ENCODE results near the gene POLR2A.
A peak's percentile ranks its signal among the peaks of the same experiment; 100 is the strongest.
"Not testable (repeated sequence)": the region's sequence is repeated elsewhere in the genome, so short reads cannot be mapped to it uniquely, and the experiment has no call there.

The POLR2A gene

GRCh38 chr17:7479213-7480088, 4.7 kb upstream of the POLR2A start, which contains the start of gene ZBTB4:
TSS of gene ZBTB4 (minus strand) at chr17:7479631. CDS start at chr17:7466801, 12,830 bp downstream.
- DNase-seq, result peak; percentile 29

GRCh38 chr17:7480089-7480384, 4.1 kb upstream of the POLR2A start:
- no peak for DNase-seq

- not testable (repeated sequence) for DNase-seq
Observed at GRCh38 chr17:7481275-7481674, 2.9 kb upstream of the POLR2A start, which contains the start of gene SLC35G6. TSS of gene SLC35G6 (plus strand) at chr17:7481446. CDS start at chr17:7481517, 71 bp downstream.

DNA sequence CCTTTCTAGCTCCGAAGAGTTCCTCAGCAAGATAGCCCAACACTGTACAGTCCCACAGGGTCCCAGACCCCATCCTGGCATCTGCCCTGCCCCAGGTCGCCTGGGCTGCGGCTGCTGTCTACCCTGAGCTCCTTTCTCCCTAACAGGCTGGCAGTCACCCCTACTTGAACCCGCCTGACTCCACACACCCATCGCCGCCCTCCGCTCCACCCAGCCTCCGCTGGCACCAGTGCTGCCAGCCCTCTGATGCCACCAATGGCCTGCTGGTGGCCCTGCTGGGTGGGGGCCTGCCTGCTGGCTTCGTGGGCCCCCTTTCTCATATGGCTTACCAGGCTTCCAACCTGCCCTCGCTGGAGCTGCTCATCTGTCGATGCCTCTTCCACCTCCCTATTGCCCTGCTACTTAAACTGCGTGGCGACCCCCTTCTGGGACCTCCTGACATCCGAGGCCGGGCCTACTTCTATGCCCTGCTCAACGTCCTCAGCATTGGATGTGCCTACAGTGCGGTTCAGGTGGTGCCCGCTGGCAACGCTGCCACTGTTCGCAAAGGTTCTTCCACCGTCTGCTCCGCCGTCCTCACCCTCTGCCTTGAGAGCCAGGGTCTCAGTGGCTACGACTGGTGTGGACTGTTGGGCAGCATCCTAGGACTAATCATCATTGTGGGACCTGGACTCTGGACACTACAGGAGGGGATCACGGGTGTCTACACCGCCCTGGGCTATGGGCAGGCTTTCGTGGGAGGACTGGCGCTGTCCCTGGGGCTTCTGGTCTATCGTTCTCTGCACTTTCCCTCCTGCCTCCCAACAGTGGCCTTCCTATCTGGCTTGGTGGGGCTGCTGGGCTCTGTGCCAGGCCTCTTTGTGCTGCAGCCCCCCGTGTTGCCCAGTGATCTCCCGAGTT, 2.1 kb upstream of the POLR2A start:
- DNase-seq, result not testable (repeated sequence)

GRCh38 chr17:7482742-7483088, 1.5 kb upstream of the POLR2A start:
- DNase-seq, result not testable (repeated sequence)

GRCh38 chr17:7483255-7484066, 705 bp upstream of the POLR2A start:
- DNase-seq, result peak; percentile 85

DNA sequence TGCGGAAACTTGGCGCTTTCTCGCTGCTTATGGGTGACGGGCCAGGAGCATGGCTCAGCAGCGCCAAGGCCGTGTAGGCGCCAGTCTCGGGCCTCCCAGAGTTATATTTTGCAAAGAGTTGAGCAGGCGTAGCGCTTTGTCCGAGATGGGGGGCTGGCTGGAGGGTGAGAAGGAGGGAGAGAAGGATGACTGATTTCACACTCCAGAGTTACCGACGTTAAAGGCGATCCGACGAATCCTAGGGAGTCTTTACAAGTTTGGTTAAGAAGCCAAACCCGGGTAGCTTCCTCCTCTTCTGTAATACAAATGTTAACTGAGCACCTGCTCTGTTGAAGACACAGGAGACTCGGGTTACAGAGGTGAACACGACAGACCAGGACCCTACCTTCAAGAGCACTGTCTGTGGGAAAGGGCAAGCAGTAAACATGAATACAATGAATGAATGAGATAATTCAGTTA, 782 bp downstream of the POLR2A start:
- DNase-seq, result no peak

GRCh38 chr17:7486181-7486580, 2.0 kb downstream of the POLR2A start:
- no peak for DNase-seq

GRCh38 chr17:7490144-7490543, 6.0 kb downstream of the POLR2A start:
- no peak for DNase-seq

DNA sequence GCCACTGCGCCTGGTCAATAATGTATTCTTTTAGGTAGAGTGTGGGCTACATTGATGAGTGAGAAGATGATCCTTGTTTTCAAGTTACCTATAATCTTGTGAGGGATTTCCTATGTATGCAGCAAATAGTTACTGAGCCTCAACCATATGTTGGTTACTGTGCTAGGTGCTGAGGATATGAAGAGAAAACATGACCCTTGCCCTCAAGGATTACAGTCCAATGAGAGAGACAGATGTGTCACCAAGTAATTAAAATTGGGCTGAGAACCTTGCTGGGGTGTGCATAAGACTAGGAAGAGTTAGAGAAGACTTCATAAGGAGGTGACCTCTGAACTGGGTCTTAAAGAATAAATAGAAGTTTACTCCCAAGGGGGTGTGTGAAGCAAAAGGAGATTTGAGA, 7.4 kb downstream of the POLR2A start:
- DNase-seq, result no peak

DNA sequence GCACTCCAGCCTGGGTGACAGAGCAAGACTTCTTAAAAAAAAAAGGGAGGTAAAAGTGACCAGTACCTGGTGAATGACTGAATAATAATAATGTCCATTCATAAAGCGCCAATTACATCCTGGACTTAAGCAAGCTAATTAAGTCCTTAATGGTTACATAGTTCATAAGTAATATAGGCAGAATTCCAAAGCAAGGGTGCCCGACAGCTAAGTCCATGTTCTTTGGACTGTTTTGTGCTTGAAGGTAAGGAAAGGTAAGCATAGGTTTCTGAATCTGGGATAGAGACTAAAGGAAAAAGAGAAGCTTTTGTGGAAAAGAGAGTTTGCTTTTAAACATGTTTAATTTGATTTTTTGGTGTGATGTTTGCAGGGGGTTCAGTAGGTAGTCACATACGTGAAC, 9.8 kb downstream of the POLR2A start:
- DNase-seq, result no peak

DNA sequence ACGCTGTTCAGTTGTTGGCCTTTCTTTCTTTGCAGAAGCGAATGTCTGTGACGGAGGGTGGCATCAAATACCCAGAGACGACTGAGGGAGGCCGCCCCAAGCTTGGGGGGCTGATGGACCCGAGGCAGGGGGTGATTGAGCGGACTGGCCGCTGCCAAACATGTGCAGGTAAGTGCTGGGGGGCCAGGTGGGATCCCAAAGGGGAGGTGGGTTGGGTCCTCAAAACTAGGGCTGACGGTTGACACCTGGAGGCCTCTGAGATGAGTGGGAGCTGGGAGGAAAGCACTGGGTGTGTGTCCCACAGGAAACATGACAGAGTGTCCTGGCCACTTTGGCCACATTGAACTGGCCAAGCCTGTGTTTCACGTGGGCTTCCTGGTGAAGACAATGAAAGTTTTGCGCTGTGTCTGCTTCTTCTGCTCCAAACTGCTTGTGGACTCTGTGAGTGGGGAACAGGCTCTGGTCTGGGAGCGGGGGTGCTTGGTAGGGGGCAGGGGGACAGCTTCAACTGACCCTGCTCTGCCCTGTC, 11.8 kb downstream of the POLR2A start:
- DNase-seq, result no peak

DNA sequence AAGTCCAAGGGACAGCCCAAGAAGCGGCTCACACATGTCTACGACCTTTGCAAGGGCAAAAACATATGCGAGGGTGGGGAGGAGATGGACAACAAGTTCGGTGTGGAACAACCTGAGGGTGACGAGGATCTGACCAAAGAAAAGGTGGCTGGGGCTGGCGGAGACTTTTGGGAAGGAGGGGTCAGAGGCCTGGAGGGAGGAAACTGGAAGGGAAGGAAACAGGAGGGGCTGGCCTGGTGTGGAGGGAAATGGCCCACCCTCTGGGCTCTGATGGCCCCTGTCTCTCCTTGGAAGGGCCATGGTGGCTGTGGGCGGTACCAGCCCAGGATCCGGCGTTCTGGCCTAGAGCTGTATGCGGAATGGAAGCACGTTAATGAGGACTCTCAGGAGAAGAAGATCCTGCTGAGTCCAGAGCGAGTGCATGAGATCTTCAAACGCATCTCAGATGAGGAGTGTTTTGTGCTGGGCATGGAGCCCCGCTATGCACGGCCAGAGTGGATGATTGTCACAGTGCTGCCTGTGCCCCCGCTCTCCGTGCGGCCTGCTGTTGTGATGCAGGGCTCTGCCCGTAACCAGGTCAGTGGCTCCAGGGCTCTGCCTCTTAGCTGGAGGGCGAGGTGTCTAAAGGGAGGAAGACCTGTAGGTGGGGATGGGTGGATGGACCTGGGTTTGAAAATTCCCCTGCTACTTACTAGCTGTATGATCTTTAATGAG, 12.5 kb downstream of the POLR2A start:
- no peak for DNase-seq

DNA sequence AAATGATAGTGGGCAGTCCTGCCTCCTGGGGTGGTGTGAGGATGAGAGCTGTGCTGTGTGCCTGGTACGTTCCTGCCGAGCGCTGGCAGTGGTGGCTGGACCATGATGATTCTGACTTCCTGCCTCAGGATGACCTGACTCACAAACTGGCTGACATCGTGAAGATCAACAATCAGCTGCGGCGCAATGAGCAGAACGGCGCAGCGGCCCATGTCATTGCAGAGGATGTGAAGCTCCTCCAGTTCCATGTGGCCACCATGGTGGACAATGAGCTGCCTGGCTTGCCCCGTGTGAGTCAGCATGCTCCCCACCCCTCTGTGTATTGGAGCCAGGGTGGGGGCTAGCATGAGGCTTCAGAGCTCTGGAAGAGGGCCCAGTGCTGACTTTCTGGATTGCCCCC, 13.1 kb downstream of the POLR2A start:
- no peak for DNase-seq

DNA sequence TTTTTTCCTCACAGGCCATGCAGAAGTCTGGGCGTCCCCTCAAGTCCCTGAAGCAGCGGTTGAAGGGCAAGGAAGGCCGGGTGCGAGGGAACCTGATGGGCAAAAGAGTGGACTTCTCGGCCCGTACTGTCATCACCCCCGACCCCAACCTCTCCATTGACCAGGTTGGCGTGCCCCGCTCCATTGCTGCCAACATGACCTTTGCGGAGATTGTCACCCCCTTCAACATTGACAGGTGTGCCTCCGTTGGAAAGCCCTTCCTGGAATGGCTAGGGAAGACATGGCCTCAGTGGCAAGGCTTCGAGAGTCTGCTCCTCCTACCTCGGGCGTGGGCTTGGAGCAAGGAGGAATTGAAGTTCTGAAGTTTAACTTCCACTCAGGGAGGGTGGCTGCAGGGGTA, 13.5 kb downstream of the POLR2A start:
- DNase-seq, result no peak

DNA sequence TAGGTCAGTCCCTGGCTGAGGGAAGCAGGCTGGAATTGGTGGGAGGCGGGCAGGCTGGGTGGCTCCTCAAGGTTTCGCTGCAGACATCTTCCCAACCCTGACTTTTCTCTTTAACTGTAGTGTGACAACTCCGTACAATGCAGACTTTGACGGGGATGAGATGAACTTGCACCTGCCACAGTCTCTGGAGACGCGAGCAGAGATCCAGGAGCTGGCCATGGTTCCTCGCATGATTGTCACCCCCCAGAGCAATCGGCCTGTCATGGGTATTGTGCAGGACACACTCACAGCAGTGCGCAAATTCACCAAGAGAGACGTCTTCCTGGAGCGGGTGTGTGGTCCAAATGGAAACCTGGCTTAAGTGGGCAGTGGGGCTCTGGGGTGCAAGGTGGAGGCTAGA, 15.0 kb downstream of the POLR2A start:
- DNase-seq, result no peak

GRCh38 chr17:7501729-7502128, 17.6 kb downstream of the POLR2A start:
- DNase-seq, result no peak

DNA sequence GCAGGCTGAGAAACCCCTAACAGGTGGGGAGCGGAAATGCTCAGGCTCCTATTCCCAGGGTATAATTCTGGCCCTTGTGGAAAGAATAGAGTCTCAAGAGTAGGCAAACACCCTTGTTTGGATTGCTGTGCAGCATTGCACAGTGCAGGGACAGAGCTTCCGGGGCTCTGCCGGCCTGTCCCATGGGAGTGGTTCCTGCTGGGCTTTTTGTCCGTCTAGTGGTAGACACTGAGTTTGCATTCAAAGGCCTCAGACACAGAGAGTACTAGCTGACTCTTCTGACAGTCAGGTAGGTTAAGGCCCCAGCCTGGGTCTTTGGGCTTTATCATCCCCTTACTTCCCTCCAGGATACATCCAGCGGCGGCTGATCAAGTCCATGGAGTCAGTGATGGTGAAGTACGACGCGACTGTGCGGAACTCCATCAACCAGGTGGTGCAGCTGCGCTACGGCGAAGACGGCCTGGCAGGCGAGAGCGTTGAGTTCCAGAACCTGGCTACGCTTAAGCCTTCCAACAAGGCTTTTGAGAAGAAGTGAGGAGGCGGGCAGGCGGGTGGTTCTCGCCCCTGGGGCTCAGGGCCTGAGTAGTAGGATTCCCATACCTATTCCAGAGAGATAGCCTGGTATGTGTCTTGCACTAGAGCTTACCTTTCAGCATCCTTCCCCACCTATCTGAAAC, 18.1 kb downstream of the POLR2A start:
- DNase-seq, result no peak

GRCh38 chr17:7502987-7503386, 18.8 kb downstream of the POLR2A start:
- DNase-seq, result no peak

- DNase-seq, result no peak
Observed at GRCh38 chr17:7503521-7503920, 19.4 kb downstream of the POLR2A start.

DNA sequence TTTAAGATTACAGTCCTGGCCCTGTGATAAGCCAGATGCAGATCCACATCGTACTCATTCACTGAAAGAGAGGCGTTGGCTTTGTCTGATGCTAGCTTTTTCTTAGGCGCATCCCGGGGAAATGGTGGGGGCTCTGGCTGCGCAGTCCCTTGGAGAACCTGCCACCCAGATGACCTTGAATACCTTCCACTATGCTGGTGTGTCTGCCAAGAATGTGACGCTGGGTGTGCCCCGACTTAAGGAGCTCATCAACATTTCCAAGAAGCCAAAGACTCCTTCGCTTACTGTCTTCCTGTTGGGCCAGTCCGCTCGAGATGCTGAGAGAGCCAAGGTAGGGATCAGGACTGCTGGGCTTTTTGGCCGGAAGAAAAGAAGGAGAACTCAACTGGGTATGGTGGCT, 24.0 kb downstream of the POLR2A start:
- DNase-seq, result no peak

Measured in HCEC 1CT (cell line).